ENCODE results near the gene NTNG2. TPM values are rescaled to one million over a fixed set of nuclear protein-coding genes. Genes with fewer than 3 reads are reported as not detected.

NTNG2 gene
- total RNA-seq, 1 donor from 2014 or later = 1.0 TPM

GRCh38 chr9:132230605-132231004 is 68.7 kb downstream of the NTNG2 start:
- Histone ChIP-seq H3K79me2 (ENCODE audit: low read depth) (no peaks in the 10 kb centered on the region), H3K36me3 (no peaks in the 10 kb centered on the region), H3K4me2 (no peak overlapping the region), H3K27ac (no peak overlapping the region), H4K20me1 (ENCODE audit: low read depth) (no peaks in the 10 kb centered on the region), H3K9me3 (ENCODE audit: low read depth) (no peaks in the 10 kb centered on the region), H3K4me1 (peaks cover 4% of the 10 kb centered on the region), H3K4me3 (no peak overlapping the region), H2AFZ (replicated peaks) (no peak overlapping the region), H3K27me3 (no peaks in the 10 kb centered on the region), H3K9ac (no peak overlapping the region), H3F3A (ENCODE audit: low read depth) (peaks cover 4% of the 10 kb centered on the region)
- Mint-ChIP-seq H3K27me3 (ENCODE audit: insufficient read depth, low read depth) (peaks cover 11% of the 10 kb centered on the region), H3K4me1 (peaks cover 20% of the 10 kb centered on the region), H3K9me3 (no peaks in the 10 kb centered on the region), H3K36me3 (no peaks in the 10 kb centered on the region), H3K27ac (no peak overlapping the region), H3K4me3 (no peak overlapping the region)
- TF ChIP-seq CTCF (IDR thresholded peaks at IDR 0.05) (no peak), EZH2 (IDR thresholded peaks at IDR 0.05) (no peak), EZH2phosphoT487 (IDR thresholded peaks at IDR 0.05) (no peak)
- DNase-seq (ENCODE audit: low spot score) = no peak

- H3K27ac Mint-ChIP-seq = no peak overlapping the region
- TF ChIP-seq EZH2phosphoT487 (IDR thresholded peaks at IDR 0.05) = no peak
- no peak for TF ChIP-seq CTCF (IDR thresholded peaks at IDR 0.05)
- TF ChIP-seq EZH2 (IDR thresholded peaks at IDR 0.05) = no peak
- no peaks in the 10 kb centered on the region for H3K36me3 Mint-ChIP-seq
- Histone ChIP-seq H3K27me3 (no peaks in the 10 kb centered on the region), H3F3A (ENCODE audit: low read depth) (peaks cover 4% of the 10 kb centered on the region), H3K4me2 (no peak overlapping the region), H3K4me3 (no peak overlapping the region), H3K4me1 (peaks cover 4% of the 10 kb centered on the region), H3K9me3 (ENCODE audit: low read depth) (no peaks in the 10 kb centered on the region), H3K36me3 (no peaks in the 10 kb centered on the region), H3K27ac (no peak overlapping the region), H3K79me2 (ENCODE audit: low read depth) (no peaks in the 10 kb centered on the region), H3K9ac (no peak overlapping the region), H4K20me1 (ENCODE audit: low read depth) (no peaks in the 10 kb centered on the region), H2AFZ (replicated peaks) (no peak overlapping the region)
- no peak overlapping the region for H3K4me3 Mint-ChIP-seq
- no peak for DNase-seq (ENCODE audit: low spot score)
- peaks cover 17% of the 10 kb centered on the region for H3K4me1 Mint-ChIP-seq
- H3K9me3 Mint-ChIP-seq = no peaks in the 10 kb centered on the region
- H3K27me3 Mint-ChIP-seq (ENCODE audit: insufficient read depth, low read depth) = peaks cover 11% of the 10 kb centered on the region
These were observed 69.3 kb downstream of the NTNG2 start for GRCh38 chr9:132231019-132231701.

- Histone ChIP-seq H3K9ac (no peak overlapping the region), H3K79me2 (ENCODE audit: low read depth) (no peaks in the 10 kb centered on the region), H3K4me3 (no peak overlapping the region), H3K4me2 (no peak overlapping the region), H3K36me3 (no peaks in the 10 kb centered on the region), H3K4me1 (peaks cover 4% of the 10 kb centered on the region), H3K27me3 (peaks cover 11% of the 10 kb centered on the region), H3F3A (ENCODE audit: low read depth) (peaks cover 4% of the 10 kb centered on the region), H3K9me3 (ENCODE audit: low read depth) (no peaks in the 10 kb centered on the region), H4K20me1 (ENCODE audit: low read depth) (no peaks in the 10 kb centered on the region), H2AFZ (replicated peaks) (no peak overlapping the region), H3K27ac (no peak overlapping the region)
- no peaks in the 10 kb centered on the region for H3K36me3 Mint-ChIP-seq
- peaks cover 17% of the 10 kb centered on the region for H3K4me1 Mint-ChIP-seq
- H3K9me3 Mint-ChIP-seq = no peaks in the 10 kb centered on the region
- H3K4me3 Mint-ChIP-seq = no peak overlapping the region
- DNase-seq (ENCODE audit: low spot score) = no peak
- peaks cover 12% of the 10 kb centered on the region for H3K27me3 Mint-ChIP-seq (ENCODE audit: insufficient read depth, low read depth)
- TF ChIP-seq CTCF (IDR thresholded peaks at IDR 0.05) (no peak), EZH2phosphoT487 (IDR thresholded peaks at IDR 0.05) (no peak), EZH2 (IDR thresholded peaks at IDR 0.05) (no peak)
- H3K27ac Mint-ChIP-seq = no peak overlapping the region
These were observed 70.7 kb downstream of the NTNG2 start for GRCh38 chr9:132232522-132232921.
